Stimulated activated CD8-positive, alpha-beta memory T cell treated with anti-CD3 and anti-CD28 coated beads, Interleukin-4, amount 100 ng/mL, for 1 hour (primary cell): ENCODE results near the gene MELTF.

Experiments
- DNase-seq, 2 donors: peaks; one replicate each; pipeline ENCODE4 v3.0.0-alpha.2; 2020; ENCODE audit warnings: low read depth in 2 of 2, low spot score in 1 of 2

Gene MELTF

GRCh38 chr3:197010556-197011351, 18.9 kb downstream of the MELTF start:
- no peak for DNase-seq

GRCh38 chr3:197009532-197010019, 20.0 kb downstream of the MELTF start:
- DNase-seq, result no peak

DNA sequence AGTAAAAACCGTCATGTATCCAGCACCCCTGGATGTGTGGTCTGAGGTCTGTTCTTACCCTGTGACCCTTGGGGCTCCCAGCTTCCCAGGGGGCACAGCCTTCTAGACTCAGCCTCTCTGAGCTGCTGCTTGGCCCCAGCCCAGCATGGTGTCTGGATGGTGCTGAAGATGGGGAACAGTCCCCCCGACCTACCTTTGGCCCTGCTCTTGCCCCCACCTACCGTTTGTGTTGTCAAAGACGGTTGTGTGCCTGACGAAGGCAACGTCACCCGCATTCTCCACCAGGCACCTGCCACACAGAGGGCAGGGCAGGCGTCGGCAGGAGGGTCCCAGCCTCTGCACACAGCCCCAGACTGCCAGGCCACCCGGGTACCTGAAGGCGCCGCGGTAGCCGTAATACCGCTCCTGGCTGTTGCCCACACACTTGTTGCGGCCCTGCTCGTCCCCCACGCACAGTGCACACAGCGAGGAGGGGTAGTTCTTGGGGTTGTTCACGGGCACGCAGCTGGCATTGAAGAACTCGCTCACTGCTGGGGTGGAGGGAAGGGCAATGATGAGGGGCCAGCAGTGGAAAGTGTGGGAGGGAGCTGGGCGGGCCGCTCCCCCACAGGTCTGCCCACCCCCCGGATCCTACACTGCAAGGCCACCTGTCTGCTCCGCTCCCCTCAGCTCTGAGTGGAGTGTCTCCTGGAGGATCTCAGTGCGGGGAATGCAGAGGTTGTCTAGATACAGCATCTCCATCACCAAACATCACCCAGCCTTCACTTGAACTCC, 21.0 kb downstream of the MELTF start:
- DNase-seq, result no peak

GRCh38 chr3:197007953-197008352, 21.7 kb downstream of the MELTF start:
- DNase-seq, result no peak

GRCh38 chr3:197007296-197007940, 22.2 kb downstream of the MELTF start:
- no peak for DNase-seq

- no peak for DNase-seq
These were observed 22.8 kb downstream of the MELTF start for GRCh38 chr3:197006860-197007259.

- no peak for DNase-seq
These were observed 23.2 kb downstream of the MELTF start for GRCh38 chr3:197006446-197006845.

- no peak for DNase-seq
These were observed 25.9 kb downstream of the MELTF start for GRCh38 chr3:197003461-197004385.

DNA sequence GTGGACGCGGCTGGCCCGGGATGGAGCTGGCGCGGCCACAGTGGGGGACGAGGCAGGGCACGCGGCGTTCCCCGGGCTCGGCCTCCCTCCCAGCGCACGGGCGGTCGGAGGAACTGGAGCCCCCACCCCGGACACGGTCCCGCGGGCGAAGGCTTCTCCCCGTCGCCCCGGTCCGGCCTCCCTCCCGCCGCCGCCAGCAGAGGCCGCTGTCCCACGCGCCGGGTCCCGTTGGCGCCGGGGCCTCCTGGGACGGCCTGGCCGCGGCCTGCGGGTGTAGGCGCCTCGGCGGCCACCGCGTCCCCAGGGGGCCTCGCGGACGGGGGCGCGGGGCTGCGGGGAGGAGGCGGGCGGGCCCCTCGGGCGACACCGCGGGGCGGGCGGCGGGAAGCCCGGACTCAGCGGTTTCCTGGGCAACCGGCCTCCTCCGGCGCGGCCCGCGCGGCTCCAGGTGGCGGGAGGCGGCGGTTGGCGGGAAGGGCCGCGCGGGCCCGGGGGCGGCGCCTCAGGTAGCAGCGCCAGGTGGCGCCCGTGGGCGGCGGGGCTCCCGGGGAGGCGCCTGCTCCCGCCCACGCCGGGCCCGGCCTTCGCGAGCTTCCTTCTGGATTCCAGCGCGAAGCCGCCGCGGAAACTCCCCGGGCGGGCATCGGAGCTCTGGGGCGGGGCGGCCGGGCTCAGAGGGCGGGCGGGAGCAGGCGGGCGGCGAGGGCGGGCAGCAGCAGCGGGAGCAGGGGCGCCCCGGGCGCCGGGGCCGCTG, 26.7 kb downstream of the MELTF start:
- peak; percentile 38 to 57 for DNase-seq

GRCh38 chr3:197001972-197002700, 27.5 kb downstream of the MELTF start:
- no peak for DNase-seq

- DNase-seq, result no peak
These were observed 28.3 kb downstream of the MELTF start for GRCh38 chr3:197001106-197001971.

- DNase-seq, result no peak
These were observed 29.4 kb downstream of the MELTF start for GRCh38 chr3:197000211-197000610.

GRCh38 chr3:196998966-196999760, 30.5 kb downstream of the MELTF start:
- no peak for DNase-seq

- DNase-seq, result no peak
These were observed 32.3 kb downstream of the MELTF start for GRCh38 chr3:196997311-196997710.

GRCh38 chr3:196996454-196997265, 33.0 kb downstream of the MELTF start:
- DNase-seq, result no peak

DNA sequence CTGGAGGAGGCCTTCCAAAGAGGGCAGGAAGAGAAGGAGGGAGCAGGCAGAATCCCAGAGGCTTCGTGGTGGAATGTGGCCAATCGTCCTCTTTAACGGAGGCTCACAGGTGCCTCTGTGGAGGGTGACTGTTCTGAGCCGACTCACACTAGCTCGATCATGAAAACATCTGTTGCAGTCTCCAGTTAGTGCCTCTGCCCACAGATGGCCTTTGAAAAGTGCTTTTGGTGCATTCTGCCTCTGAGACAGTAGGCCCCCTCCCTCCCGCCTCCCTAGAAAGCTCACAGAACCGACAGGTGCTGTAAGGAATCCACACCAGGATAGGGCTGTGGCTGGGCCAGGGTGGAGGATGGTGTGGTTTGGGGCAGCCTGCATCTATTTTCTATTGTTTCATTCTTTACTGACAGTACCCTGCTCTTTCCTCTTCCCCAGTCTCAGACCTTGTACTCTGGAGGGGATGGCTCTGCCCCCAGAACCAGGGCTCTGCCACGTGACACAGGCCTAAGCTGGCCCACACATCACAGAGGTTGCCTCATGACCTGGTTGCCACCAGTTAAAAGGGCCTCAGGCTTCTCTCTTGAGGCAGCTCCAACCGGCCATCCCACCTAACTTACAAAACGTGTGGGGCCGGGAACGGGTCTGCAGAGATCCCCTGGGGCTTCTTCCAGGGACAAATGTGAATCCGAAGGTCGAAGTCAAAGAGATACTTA, 33.8 kb downstream of the MELTF start:
- DNase-seq, result no peak
